ENCODE measurements around the gene WDFY1. TPM values are rescaled to one million over a fixed set of nuclear protein-coding genes. Genes with fewer than 3 reads are reported as not detected.
"Not testable (repeated sequence)": the region's sequence is repeated elsewhere in the genome, so short reads cannot be mapped to it uniquely, and the experiment has no call there.

WDFY1 gene
- total and polyA plus RNA-seq, 2 donors (not counting 3 experiments of a cell fraction or from before 2014, with no cell fraction given) = 54.7 to 68.7 TPM

GRCh38 chr2:223941579-223942277, 3.4 kb downstream of the WDFY1 start:
- no peaks in the 10 kb centered on the region for H3K36me3 ChIP-seq (ENCODE audit: control insufficient read depth in 2 of 2, extremely low read depth in 1 of 2, insufficient read depth in 2 of 2, low read length in 2 of 2)
- no peak overlapping the region for H3K9ac ChIP-seq (replicated peaks; ENCODE audit: extremely low read depth, insufficient read depth, low read length)
- H4K20me1 ChIP-seq (replicated peaks; ENCODE audit: control insufficient read depth, extremely low read depth, insufficient read depth, low read length) = no peaks in the 10 kb centered on the region
- intact Hi-C loops (cut with micrococcal nuclease) (loop anchor here (2.0 to 10.0 kb wide), 3 partner anchors 34 to 1003 kb away; no protein-coding TSS in a partner anchor), dilution Hi-C loops (cut with MboI; ENCODE audit: extremely low pct_ligation_motif_present, low sequenced_read_pairs) (no loop called here)
- TF ChIP-seq POLR2A (IDR thresholded peaks at IDR 0.05; ENCODE audit: low read depth, low read length) (no peak), EZH2 (IDR thresholded peaks at IDR 0.05; ENCODE audit: borderline replicate concordance, low read depth, low read length, severe bottlenecking) (no peak), FOS (IDR thresholded peaks at IDR 0.05; ENCODE audit: borderline replicate concordance, insufficient read depth, low read length) (peak; percentile 43), POLR2AphosphoS5 (IDR thresholded peaks at IDR 0.05; ENCODE audit: insufficient read depth, low read depth, low read length) (no peak), JUN (IDR thresholded peaks at IDR 0.05; ENCODE audit: borderline replicate concordance, insufficient read depth, insufficient read length, low read depth) (peak; percentile 3), MYC (IDR thresholded peaks at IDR 0.05; ENCODE audit: low read depth, low read length) (no peak), MAX (IDR thresholded peaks at IDR 0.05; ENCODE audit: insufficient read depth, insufficient read length) (no peak), GATA2 (IDR thresholded peaks at IDR 0.05; ENCODE audit: insufficient read depth, insufficient read length, low read depth, low read length) (no peak), CTCF (IDR thresholded peaks at IDR 0.05; ENCODE audit: extremely low read depth in 1 of 2, insufficient read depth in 1 of 2, low read depth in 1 of 2, low read length in 2 of 2) (no peak)
- no peaks in the 10 kb centered on the region for H3K27me3 ChIP-seq (ENCODE audit: control insufficient read depth in 2 of 2, insufficient read depth in 2 of 2, low read length in 2 of 2)
- peaks cover 42% of the 10 kb centered on the region for H3K4me1 ChIP-seq (ENCODE audit: control insufficient read depth, extremely low read depth, insufficient read depth, low read length)
- no TSS peak for BruUV-seq (replicated peaks)
- no peaks in the 10 kb centered on the region for H3K9me3 ChIP-seq (replicated peaks; ENCODE audit: control insufficient read depth, insufficient read depth, low read length)
- peaks cover 70% of the 10 kb centered on the region for H3K79me2 ChIP-seq (ENCODE audit: control insufficient read depth, insufficient read depth, low read length)
- no peak overlapping the region for H3K4me3 ChIP-seq (replicated peaks in 1 of 3; ENCODE audit: insufficient read depth in 1 of 3, low read depth in 1 of 3, low read length in 3 of 3)
- CTCF ChIA-PET = interaction anchor here (0.7 to 2.2 kb wide), 3 partner anchors 18 to 28 kb away, joined by 3 to 8 read pairs (median 4); no protein-coding TSS in a partner anchor
- FAIRE-seq = peak; percentile 75
- peak overlapping the region; percentile 14 for H3K27ac ChIP-seq (ENCODE audit: insufficient read depth, low read depth, low read length)
- no peak overlapping the region for H2AFZ ChIP-seq (ENCODE audit: low read depth, low read length)
- DNase-seq (ENCODE audit: low read depth, low spot score) = peak; percentile 42
- POLR2A ChIA-PET = interaction anchor here (0.6 kb wide), 1 partner anchor 78 kb away, joined by 6 read pairs; no protein-coding TSS in a partner anchor
- H3K9me1 ChIP-seq (replicated peaks; ENCODE audit: control insufficient read depth, extremely low read depth, insufficient read depth, low read length) = no peaks in the 10 kb centered on the region
- H3K4me2 ChIP-seq (ENCODE audit: insufficient read depth, low read length) = peak overlapping the region; percentile 41

- dilution Hi-C loops (cut with MboI; ENCODE audit: extremely low pct_ligation_motif_present, low sequenced_read_pairs); FAIRE-seq; H3K9me3 ChIP-seq (replicated peaks; ENCODE audit: control insufficient read depth, insufficient read depth, low read length); H4K20me1 ChIP-seq (replicated peaks; ENCODE audit: control insufficient read depth, extremely low read depth, insufficient read depth, low read length); POLR2A ChIA-PET; H2AFZ ChIP-seq (ENCODE audit: low read depth, low read length); H3K27me3 ChIP-seq (ENCODE audit: control insufficient read depth in 2 of 2, insufficient read depth in 2 of 2, low read length in 2 of 2); H3K4me3 ChIP-seq (replicated peaks in 1 of 3; ENCODE audit: insufficient read depth in 1 of 3, low read depth in 1 of 3, low read length in 3 of 3); BruUV-seq (replicated peaks); H3K9ac ChIP-seq (replicated peaks; ENCODE audit: extremely low read depth, insufficient read depth, low read length); H3K4me2 ChIP-seq (ENCODE audit: insufficient read depth, low read length); H3K36me3 ChIP-seq (ENCODE audit: control insufficient read depth in 2 of 2, extremely low read depth in 1 of 2, insufficient read depth in 2 of 2, low read length in 2 of 2); H3K9me1 ChIP-seq (replicated peaks; ENCODE audit: control insufficient read depth, extremely low read depth, insufficient read depth, low read length); intact Hi-C loops (cut with micrococcal nuclease); H3K27ac ChIP-seq (ENCODE audit: insufficient read depth, low read depth, low read length); DNase-seq (ENCODE audit: low read depth, low spot score); CTCF ChIA-PET: not testable (repeated sequence)
- peaks cover 41% of the 10 kb centered on the region for H3K4me1 ChIP-seq (ENCODE audit: control insufficient read depth, extremely low read depth, insufficient read depth, low read length)
- H3K79me2 ChIP-seq (ENCODE audit: control insufficient read depth, insufficient read depth, low read length) = peaks cover 86% of the 10 kb centered on the region
These were observed 5.7 kb downstream of the WDFY1 start for GRCh38 chr2:223939438-223939837.

All from endothelial cell of umbilical vein (primary cell).